ENCODE results near the gene ZBTB16. TPM values are rescaled to one million over a fixed set of nuclear protein-coding genes. Genes with fewer than 3 reads are reported as not detected.

ZBTB16 gene
- total RNA-seq, 3 donors from 2014 or later: 4.9 to 82.1 (median 48.8) TPM

GRCh38 chr11:114289779-114290178, 230.3 kb downstream of the ZBTB16 start:
- H3K36me3 ChIP-seq (ENCODE audit: low read depth): no peaks in the 10 kb centered on the region
- intact Hi-C loops (cut with DNase I, micrococcal nuclease): no loop called here
- no peak overlapping the region for H3K4me3 ChIP-seq
- no peaks in the 10 kb centered on the region for H3K9me3 ChIP-seq
- TF ChIP-seq, protein P1, sequence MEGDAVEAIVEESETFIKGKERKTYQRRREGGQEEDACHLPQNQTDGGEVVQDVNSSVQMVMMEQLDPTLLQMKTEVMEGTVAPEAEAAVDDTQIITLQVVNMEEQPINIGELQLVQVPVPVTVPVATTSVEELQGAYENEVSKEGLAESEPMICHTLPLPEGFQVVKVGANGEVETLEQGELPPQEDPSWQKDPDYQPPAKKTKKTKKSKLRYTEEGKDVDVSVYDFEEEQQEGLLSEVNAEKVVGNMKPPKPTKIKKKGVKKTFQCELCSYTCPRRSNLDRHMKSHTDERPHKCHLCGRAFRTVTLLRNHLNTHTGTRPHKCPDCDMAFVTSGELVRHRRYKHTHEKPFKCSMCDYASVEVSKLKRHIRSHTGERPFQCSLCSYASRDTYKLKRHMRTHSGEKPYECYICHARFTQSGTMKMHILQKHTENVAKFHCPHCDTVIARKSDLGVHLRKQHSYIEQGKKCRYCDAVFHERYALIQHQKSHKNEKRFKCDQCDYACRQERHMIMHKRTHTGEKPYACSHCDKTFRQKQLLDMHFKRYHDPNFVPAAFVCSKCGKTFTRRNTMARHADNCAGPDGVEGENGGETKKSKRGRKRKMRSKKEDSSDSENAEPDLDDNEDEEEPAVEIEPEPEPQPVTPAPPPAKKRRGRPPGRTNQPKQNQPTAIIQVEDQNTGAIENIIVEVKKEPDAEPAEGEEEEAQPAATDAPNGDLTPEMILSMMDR (IDR thresholded peaks at IDR 0.05): no peak
- ATAC-seq (no peak), DNase-seq (no peak)
- no peaks in the 10 kb centered on the region for H3K4me1 ChIP-seq (ENCODE audit: low read depth)

- intact Hi-C loops (cut with DNase I, micrococcal nuclease): no loop called here
- no peak for DNase-seq
These were observed 231.2 kb downstream of the ZBTB16 start for GRCh38 chr11:114290503-114291235.

DNA sequence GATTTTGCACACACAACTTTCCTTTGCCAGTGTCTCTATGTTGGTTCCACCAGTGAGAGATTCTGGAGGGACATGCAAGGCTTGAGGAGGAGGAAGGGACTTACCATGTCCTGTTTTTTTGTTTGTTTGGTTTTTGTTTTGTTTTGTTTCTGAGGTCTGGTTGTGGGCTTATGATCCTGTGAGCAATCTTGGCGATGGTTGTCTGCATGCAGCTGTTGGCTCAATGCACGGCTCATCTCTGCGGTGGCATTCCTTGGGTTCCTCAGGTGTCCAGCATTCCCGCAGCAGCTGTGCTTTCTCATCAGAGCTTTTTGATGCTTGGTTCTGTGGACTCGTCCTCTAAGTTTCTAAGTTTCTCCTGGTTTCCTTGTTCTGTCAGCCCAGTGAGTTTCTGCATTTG, 231.9 kb downstream of the ZBTB16 start:
- H3K4me1 ChIP-seq (ENCODE audit: low read depth): no peaks in the 10 kb centered on the region
- H3K9me3 ChIP-seq: no peaks in the 10 kb centered on the region
- TF ChIP-seq, protein P1 (IDR thresholded peaks at IDR 0.05): no peak
- no peak for DNase-seq
- intact Hi-C loops (cut with DNase I, micrococcal nuclease): no loop called here
- no peak overlapping the region for H3K4me3 ChIP-seq
- ATAC-seq: no peak
- no peaks in the 10 kb centered on the region for H3K36me3 ChIP-seq (ENCODE audit: low read depth)

More at GRCh38 chr11:114290503-114291235, 231.2 kb downstream of the ZBTB16 start:
- no peaks in the 10 kb centered on the region for H3K9me3 ChIP-seq
- ATAC-seq: no peak
- no peaks in the 10 kb centered on the region for H3K36me3 ChIP-seq (ENCODE audit: low read depth)
- TF ChIP-seq, protein P1 (IDR thresholded peaks at IDR 0.05): no peak
- H3K4me1 ChIP-seq (ENCODE audit: low read depth): no peaks in the 10 kb centered on the region
- H3K4me3 ChIP-seq: no peak overlapping the region

- Histone ChIP-seq H3K4me1 (ENCODE audit: low read depth) (no peaks in the 10 kb centered on the region), H3K4me3 (no peak overlapping the region), H3K36me3 (ENCODE audit: low read depth) (no peaks in the 10 kb centered on the region), H3K9me3 (no peaks in the 10 kb centered on the region)
- TF ChIP-seq, protein P1 (IDR thresholded peaks at IDR 0.05): no peak
- DNase-seq (no peak), ATAC-seq (no peak)
- intact Hi-C loops (cut with DNase I, micrococcal nuclease): no loop called here
These were observed 232.6 kb downstream of the ZBTB16 start for GRCh38 chr11:114291842-114292680.

DNA sequence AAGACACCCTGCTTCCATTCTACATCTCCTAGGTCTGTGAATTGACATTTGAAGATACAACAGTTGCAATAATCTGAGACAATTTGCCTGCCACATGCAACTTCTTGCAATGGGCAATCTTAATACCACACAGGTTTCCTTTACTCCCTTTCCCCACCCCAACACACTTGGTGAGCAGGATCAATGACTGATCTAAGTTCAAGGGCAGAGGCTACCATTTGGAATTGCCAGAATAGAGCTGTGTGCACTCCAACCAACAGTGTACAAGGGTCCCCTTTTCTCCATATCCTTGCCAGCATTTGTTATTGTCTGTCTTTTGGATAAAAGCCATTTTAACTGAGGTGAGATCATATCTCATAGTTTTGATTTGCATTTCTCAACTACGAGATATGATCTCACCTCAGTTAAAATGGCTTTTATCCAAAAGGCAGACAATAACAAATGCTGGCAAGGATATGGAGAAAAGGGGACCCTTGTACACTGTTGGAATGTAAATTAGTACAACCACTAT, 233.7 kb downstream of the ZBTB16 start:
- DNase-seq (no peak), ATAC-seq (no peak)
- Histone ChIP-seq H3K4me1 (ENCODE audit: low read depth) (no peaks in the 10 kb centered on the region), H3K9me3 (no peaks in the 10 kb centered on the region), H3K4me3 (no peak overlapping the region), H3K36me3 (ENCODE audit: low read depth) (no peaks in the 10 kb centered on the region)
- intact Hi-C loops (cut with DNase I, micrococcal nuclease): no loop called here
- TF ChIP-seq, protein P1 (IDR thresholded peaks at IDR 0.05): no peak

Measured in mucosa of descending colon (tissue), 3 donors.